Endometrial microvascular endothelial cells (primary cell): ENCODE results near the gene KCP. TPM values are rescaled to one million over a fixed set of nuclear protein-coding genes. Genes with fewer than 3 reads are reported as not detected.

Experiments used
- total RNA-seq: library from RNA; depleted of rRNA; stranded (reverse); fragments of >200 nt; gene quantifications from one replicate; pipeline ENCODE4 v1.2.3, GENCODE V29; 2015; ENCODE audit errors: inconsistent ontology term

The KCP gene
- total RNA-seq, 1 donor from 2014 or later: 0.37 TPM

Other genes starting within 250 kb of the KCP start
- gene GARIN1A, start 238.4 kb downstream of the KCP start, total RNA-seq: not detected
- gene CALU, start 171.3 kb downstream of the KCP start, total RNA-seq: 265 TPM
- gene OPN1SW, start 134.9 kb downstream of the KCP start, total RNA-seq: not detected
- 0.28 TPM for gene CCDC136, start 118.7 kb downstream of the KCP start, total RNA-seq
- gene FLNC, start 80.3 kb downstream of the KCP start, total RNA-seq: 155 TPM
- gene ATP6V1F, start 47.9 kb downstream of the KCP start, total RNA-seq: 135 TPM
- gene IRF5, start 27.2 kb upstream of the KCP start, total RNA-seq: 1.9 TPM
- gene TNPO3, start 144.4 kb upstream of the KCP start, total RNA-seq: 77.7 TPM
- 3.6 TPM for gene TSPAN33, start 234.0 kb upstream of the KCP start, total RNA-seq